ENCODE measurements around the gene ACTRT2. TPM values are rescaled to one million over a fixed set of nuclear protein-coding genes. Genes with fewer than 3 reads are reported as not detected.
A peak's percentile ranks its signal among the peaks of the same experiment; 100 is the strongest.

The ACTRT2 gene
- total RNA-seq, 1 experiment from 2014 or later: not detected

- H3K27ac ChIP-seq: no peak overlapping the region
- H3K4me3 ChIP-seq: no peak overlapping the region
- no peak for DNase-seq
- H3K36me3 ChIP-seq: no peaks in the 10 kb centered on the region
- H3K4me1 ChIP-seq: no peaks in the 10 kb centered on the region
- H3K9me3 ChIP-seq (replicated peaks): no peaks in the 10 kb centered on the region
- H3K27me3 ChIP-seq: peaks cover 5% of the 10 kb centered on the region; the same call in 1 of the 2 replicates
These were observed 43.1 kb downstream of the ACTRT2 start for GRCh38 chr1:3064296-3064850.

GRCh38 chr1:3064901-3065300 is 43.6 kb downstream of the ACTRT2 start:
- Histone ChIP-seq H3K27me3 (peaks cover 5% of the 10 kb centered on the region; the same call in 1 of the 2 replicates), H3K4me3 (no peak overlapping the region), H3K36me3 (no peaks in the 10 kb centered on the region), H3K9me3 (replicated peaks) (no peaks in the 10 kb centered on the region), H3K4me1 (no peaks in the 10 kb centered on the region), H3K27ac (no peak overlapping the region)
- DNase-seq: no peak

GRCh38 chr1:3065396-3065795 is 44.1 kb downstream of the ACTRT2 start:
- Histone ChIP-seq H3K27ac (no peak overlapping the region), H3K27me3 (peaks cover 4% of the 10 kb centered on the region; the same call in 1 of the 2 replicates), H3K36me3 (no peaks in the 10 kb centered on the region), H3K4me3 (no peak overlapping the region), H3K4me1 (no peaks in the 10 kb centered on the region), H3K9me3 (replicated peaks) (no peaks in the 10 kb centered on the region)
- DNase-seq: no peak

- Histone ChIP-seq H3K27ac (no peak overlapping the region), H3K36me3 (no peaks in the 10 kb centered on the region), H3K4me3 (no peak overlapping the region), H3K9me3 (replicated peaks) (no peaks in the 10 kb centered on the region), H3K4me1 (no peaks in the 10 kb centered on the region), H3K27me3 (peaks cover under 1% of the 10 kb centered on the region; the same call in 1 of the 2 replicates)
- DNase-seq: no peak
These were observed 44.5 kb downstream of the ACTRT2 start for GRCh38 chr1:3065797-3066196.

GRCh38 chr1:3066250-3066711 is 45.0 kb downstream of the ACTRT2 start:
- Histone ChIP-seq H3K36me3 (no peaks in the 10 kb centered on the region), H3K4me3 (no peak overlapping the region), H3K27ac (no peak overlapping the region), H3K9me3 (replicated peaks) (no peaks in the 10 kb centered on the region), H3K4me1 (no peaks in the 10 kb centered on the region), H3K27me3 (no peaks in the 10 kb centered on the region; the same call in 1 of the 2 replicates)
- DNase-seq: no peak

- no peaks in the 10 kb centered on the region for H3K9me3 ChIP-seq (replicated peaks)
- no peak overlapping the region for H3K27ac ChIP-seq
- no peaks in the 10 kb centered on the region for H3K36me3 ChIP-seq
- H3K4me1 ChIP-seq: no peaks in the 10 kb centered on the region
- H3K27me3 ChIP-seq: no peaks in the 10 kb centered on the region; the same call in 1 of the 2 replicates
- no peak overlapping the region for H3K4me3 ChIP-seq
- no peak for DNase-seq
These were observed 45.6 kb downstream of the ACTRT2 start for GRCh38 chr1:3066826-3067225.

- Histone ChIP-seq H3K27ac (no peak overlapping the region), H3K27me3 (no peaks in the 10 kb centered on the region; the same call in 1 of the 2 replicates), H3K4me1 (no peaks in the 10 kb centered on the region), H3K4me3 (no peak overlapping the region), H3K9me3 (replicated peaks) (no peaks in the 10 kb centered on the region), H3K36me3 (no peaks in the 10 kb centered on the region)
- no peak for DNase-seq
These were observed 46.0 kb downstream of the ACTRT2 start for GRCh38 chr1:3067301-3067670.

GRCh38 chr1:3067671-3068563 is 46.6 kb downstream of the ACTRT2 start:
- no peak for DNase-seq
- no peak overlapping the region for H3K4me3 ChIP-seq
- no peaks in the 10 kb centered on the region for H3K4me1 ChIP-seq
- no peak overlapping the region for H3K27ac ChIP-seq
- H3K27me3 ChIP-seq: no peaks in the 10 kb centered on the region; the same call in 1 of the 2 replicates
- no peaks in the 10 kb centered on the region for H3K36me3 ChIP-seq
- no peaks in the 10 kb centered on the region for H3K9me3 ChIP-seq (replicated peaks)

- Histone ChIP-seq H3K27ac (no peak within 1 kb of the TSS), H3K4me3 (peak within 1 kb of the TSS; percentile 57), H3K4me1 (no peaks in the 10 kb centered on the region), H3K27me3 (no peaks in the 10 kb centered on the region; the same call in 1 of the 2 replicates), H3K36me3 (no peaks in the 10 kb centered on the region), H3K9me3 (replicated peaks) (no peaks in the 10 kb centered on the region)
- peak; percentile 52 to 66 for DNase-seq
These were observed 47.5 kb downstream of the ACTRT2 start, which contains the start of gene PRDM16 for GRCh38 chr1:3068564-3069431. Gene PRDM16 (plus strand): TSS chr1:3069203. CDS start chr1:3069260, 57 bp downstream.

GRCh38 chr1:3069491-3070308 is 48.4 kb downstream of the ACTRT2 start:
- H3K27ac ChIP-seq: no peak overlapping the region
- peak; percentile 51 to 69 for DNase-seq
- no peaks in the 10 kb centered on the region for H3K36me3 ChIP-seq
- no peaks in the 10 kb centered on the region; the same call in 1 of the 2 replicates for H3K27me3 ChIP-seq
- H3K9me3 ChIP-seq (replicated peaks): no peaks in the 10 kb centered on the region
- H3K4me3 ChIP-seq: peak overlapping the region; percentile 54
- H3K4me1 ChIP-seq: no peaks in the 10 kb centered on the region

GRCh38 chr1:3070309-3070643 is 49.0 kb downstream of the ACTRT2 start:
- Histone ChIP-seq H3K9me3 (replicated peaks) (no peaks in the 10 kb centered on the region), H3K4me3 (peak overlapping the region; percentile 54)
- no peak for DNase-seq

GRCh38 chr1:3070644-3071564 is 49.6 kb downstream of the ACTRT2 start:
- no peak for DNase-seq
- peaks cover 2% of the 10 kb centered on the region; the same call in 1 of the 2 replicates for H3K27me3 ChIP-seq
- no peaks in the 10 kb centered on the region for H3K9me3 ChIP-seq (replicated peaks)
- no peak overlapping the region for H3K27ac ChIP-seq
- H3K4me1 ChIP-seq: no peaks in the 10 kb centered on the region
- no peaks in the 10 kb centered on the region for H3K36me3 ChIP-seq
- no peak overlapping the region for H3K4me3 ChIP-seq

More at GRCh38 chr1:3070309-3070643, 49.0 kb downstream of the ACTRT2 start:
- no peaks in the 10 kb centered on the region; the same call in 1 of the 2 replicates for H3K27me3 ChIP-seq
- no peaks in the 10 kb centered on the region for H3K36me3 ChIP-seq
- no peak overlapping the region for H3K27ac ChIP-seq
- no peaks in the 10 kb centered on the region for H3K4me1 ChIP-seq
